Liver (tissue), 9 donors: Measurements from ENCODE around the gene GCNA. TPM values are rescaled to one million over a fixed set of nuclear protein-coding genes. Genes with fewer than 3 reads are reported as not detected.
A peak's percentile ranks its signal among the peaks of the same experiment; 100 is the strongest.

ENCODE experiments used
- DNase-seq: peaks from one replicate; pipeline ENCODE4 v3.0.0-alpha.2; 2017; ENCODE audit warnings: low spot score
- H3K27ac ChIP-seq, 2 donors: one replicate each; pipeline ENCODE4 v1.7.0; 2013; ENCODE audit warnings: inconsistent platforms in 2 of 2, low read length in 2 of 2, control low read depth in 1 of 2, low read depth in 1 of 2, mild to moderate bottlenecking in 1 of 2
- H3K27me3 ChIP-seq, 4 donors: one replicate each; pipeline versions ENCODE4 v1.6.1 to v1.7.0; 2013; ENCODE audit warnings: low read length in 3 of 4, inconsistent platforms in 1 of 4, mild to moderate bottlenecking in 1 of 4, moderate library complexity in 1 of 4; ENCODE audit not compliant: control insufficient read depth in 4 of 4, insufficient read depth in 4 of 4
- H3K36me3 ChIP-seq, 4 donors: one replicate each; pipeline versions ENCODE4 v1.6.1 to v1.7.0; 2013; ENCODE audit warnings: low read length in 3 of 4, mild to moderate bottlenecking in 3 of 4, low read depth in 1 of 4, moderate library complexity in 1 of 4; ENCODE audit not compliant: control insufficient read depth in 4 of 4, insufficient read depth in 3 of 4
- H3K4me1 ChIP-seq, 4 donors: one replicate each; pipeline versions ENCODE4 v1.6.1 to v1.7.0; 2013; ENCODE audit warnings: low read length in 3 of 4, mild to moderate bottlenecking in 3 of 4, moderate library complexity in 1 of 4; ENCODE audit not compliant: control insufficient read depth in 4 of 4, insufficient read depth in 4 of 4
- H3K4me3 ChIP-seq, 3 donors: one replicate each; pipeline versions ENCODE4 v1.6.1 to v1.7.0; 2013; ENCODE audit warnings: low read length in 3 of 3, control low read depth in 1 of 3, low read depth in 1 of 3, mild to moderate bottlenecking in 1 of 3
- H3K9ac ChIP-seq, 2 donors: one replicate each; pipeline ENCODE4 v1.7.0; 2013; ENCODE audit warnings: low read length in 2 of 2, mild to moderate bottlenecking in 2 of 2, moderate library complexity in 2 of 2, control low read depth in 1 of 2, low read depth in 1 of 2
- H3K9me3 ChIP-seq, 4 donors: one replicate each; pipeline versions ENCODE4 v1.6.1 to v1.7.0; 2013; ENCODE audit warnings: low read length in 3 of 4; ENCODE audit not compliant: control insufficient read depth in 4 of 4
- EGR1 ChIP-seq, 2 donors: IDR thresholded peaks; 2 replicates each; pipeline ENCODE4 v1.6.1; 2016 to 2018; ENCODE audit warnings: antibody characterized with exemption in 2 of 2, low read depth in 2 of 2
- FOXA1 ChIP-seq: IDR thresholded peaks from 2 replicates; pipeline ENCODE4 v1.6.1; 2016; ENCODE audit warnings: antibody characterized with exemption
- FOXA2 ChIP-seq: IDR thresholded peaks from 2 replicates; pipeline ENCODE4 v1.6.1; 2016; ENCODE audit warnings: antibody characterized with exemption
- GABPA ChIP-seq, 2 donors: IDR thresholded peaks in 1 of 2; conservative IDR thresholded peaks in 1 of 2; 2 replicates each; pipeline ENCODE4 v1.6.1; 2016; ENCODE audit warnings: antibody characterized with exemption in 2 of 2, mild to moderate bottlenecking in 1 of 2, moderate library complexity in 1 of 2
- HNF4A ChIP-seq, 2 donors: conservative IDR thresholded peaks; 2 replicates each; pipeline ENCODE4 v1.6.1; 2016; ENCODE audit warnings: antibody characterized with exemption in 2 of 2, mild to moderate bottlenecking in 2 of 2
- HNF4G ChIP-seq: IDR thresholded peaks from 2 replicates; pipeline ENCODE4 v1.6.1; 2016; ENCODE audit warnings: antibody characterized with exemption
- JUND ChIP-seq, 2 donors: IDR thresholded peaks; 2 replicates each; pipeline ENCODE4 v1.6.1; 2016; ENCODE audit warnings: antibody characterized with exemption in 2 of 2
- NR2F2 ChIP-seq: IDR thresholded peaks from 2 replicates; pipeline ENCODE4 v1.6.1; 2016; ENCODE audit warnings: antibody characterized with exemption
- RAD21 ChIP-seq, 2 donors: IDR thresholded peaks; 2 replicates each; pipeline ENCODE4 v1.6.1; 2016; ENCODE audit warnings: antibody characterized with exemption in 2 of 2, mild to moderate bottlenecking in 2 of 2
- RXRA ChIP-seq, 2 donors: IDR thresholded peaks; 2 replicates each; pipeline ENCODE4 v1.6.1; 2017 to 2018; ENCODE audit warnings: antibody characterized with exemption in 2 of 2, mild to moderate bottlenecking in 1 of 2
- SP1 ChIP-seq: IDR thresholded peaks from 2 replicates; pipeline ENCODE4 v1.6.1; 2018; ENCODE audit warnings: antibody characterized with exemption, mild to moderate bottlenecking
- YY1 ChIP-seq: IDR thresholded peaks from 2 replicates; pipeline ENCODE4 v1.6.1; 2016; ENCODE audit warnings: antibody characterized with exemption, mild to moderate bottlenecking
- WGBS: extraction: QIAGEN DNeasy Blood & Tissue Kit; methylation state at CpG from one replicate; pipeline ENCODE4 v1.1.7; 2013; 5-methylcytosine and 5-hydroxymethylcytosine counted together
- polyA plus RNA-seq, 2 donors: library from polyadenylated mRNA; stranded (reverse) in 1 of 2; unstranded in 1 of 2; fragments of 200-250 nt in 1 of 2; fragments of >200 nt in 1 of 2; fragmentation: Nextera tagmentation in 1 of 2; extraction: Ambion mirVana in 1 of 2; gene quantifications; one replicate each; pipeline versions ENCODE4 v1.2.1 to v1.2.3, GENCODE V29; 2013 to 2015
- total RNA-seq, 2 donors: library from RNA; depleted of rRNA; stranded (reverse); fragments of >200 nt; gene quantifications; one replicate each; pipeline ENCODE4 v1.2.3, GENCODE V29; 2014
- TF ChIP-seq, protein P1 (sequence below): IDR thresholded peaks from 2 replicates; pipeline ENCODE4 v1.6.1; 2016; ENCODE audit warnings: antibody characterized with exemption
- TF ChIP-seq, protein P2 (sequence below): IDR thresholded peaks from 2 replicates; pipeline ENCODE4 v1.6.1; 2016; ENCODE audit warnings: antibody characterized with exemption, mild to moderate bottlenecking
- donor health status: healthy.
- donor health status: healthy.
- donor health status: healthy.
- donor health status: healthy.
- donor health status: healthy.

GCNA gene
- total and polyA plus RNA-seq, 4 donors: 0.18 to 3.7 (median 0.73) TPM

DNA sequence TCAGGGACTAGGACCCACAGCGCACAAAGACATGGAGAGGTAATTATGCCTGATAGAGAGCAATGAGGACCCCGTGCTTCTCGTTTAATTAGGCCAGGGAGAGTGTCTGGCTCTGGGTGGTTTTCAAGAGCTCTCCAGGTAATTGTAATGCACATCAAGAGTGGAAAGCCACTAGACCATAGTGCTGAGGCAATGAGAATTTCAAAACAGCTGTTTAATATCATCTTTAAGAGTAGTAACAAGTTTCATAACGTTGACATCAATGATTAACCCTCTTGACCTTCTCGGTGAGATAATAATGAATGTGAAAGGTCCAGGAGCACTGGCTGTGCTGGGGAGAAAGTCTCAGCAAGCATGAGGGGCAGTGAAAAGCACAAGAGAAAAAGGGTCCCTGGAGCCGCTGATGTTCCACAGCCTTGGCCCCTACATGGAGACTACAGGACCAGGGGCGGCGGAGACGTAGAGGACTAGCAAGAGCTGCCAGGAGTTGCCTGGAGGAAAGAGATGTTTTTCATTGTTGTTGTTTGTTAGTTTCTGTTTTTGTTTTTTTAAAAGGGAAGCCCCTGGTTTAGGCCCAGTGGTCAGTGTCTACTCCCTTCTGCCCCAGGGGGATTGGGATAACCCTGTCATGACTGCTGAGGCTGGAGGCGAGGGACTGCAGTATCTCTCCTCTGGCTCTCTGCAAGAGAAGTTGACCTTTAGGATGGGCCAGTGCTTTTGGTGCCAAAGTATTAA lies 54.9 kb downstream of the GCNA start:
- Histone ChIP-seq H3K27ac (no peak overlapping the region), H3K27me3 (no peaks in the 10 kb centered on the region), H3K36me3 (no peaks in the 10 kb centered on the region), H3K4me1 (peaks cover 0 to 7% (median 4%) of the 10 kb centered on the region in 4 donors), H3K9ac (no peak overlapping the region), H3K4me3 (no peak overlapping the region), H3K9me3 (no peaks in the 10 kb centered on the region)
- WGBS: 77% methylated on average over 10 of the region's 10 CpGs
- TF ChIP-seq JUND (IDR thresholded peaks at IDR 0.05): no peak
- TF ChIP-seq FOXA2: no peak
- peak in 1 of 2 donors; percentile 14 for TF ChIP-seq HNF4A (conservative IDR thresholded peaks at IDR 0.05)
- TF ChIP-seq HNF4G: no peak
- DNase-seq: no peak

DNA sequence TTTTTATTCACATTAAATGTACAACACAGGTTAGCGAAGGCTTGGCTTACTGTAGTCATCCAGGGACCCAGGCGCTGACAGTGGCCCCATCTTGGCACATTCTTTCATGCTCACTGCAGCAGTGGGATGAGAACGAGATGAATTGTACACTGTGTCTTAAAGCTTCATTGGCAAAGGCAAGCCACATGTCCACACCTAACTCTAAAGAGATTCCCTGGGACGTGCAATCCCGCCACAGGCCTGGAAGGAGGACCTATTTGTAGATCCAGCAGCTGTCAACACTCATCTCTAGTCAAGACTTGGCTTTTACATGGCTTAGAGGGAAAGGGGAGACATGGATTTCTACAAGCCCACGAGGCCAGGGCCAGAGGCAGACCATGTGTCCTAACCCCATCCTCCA lies 56.1 kb downstream of the GCNA start:
- no peaks in the 10 kb centered on the region for H3K27me3 ChIP-seq
- H3K9ac ChIP-seq: no peak overlapping the region
- 94% methylated on average over 6 of the region's 6 CpGs for WGBS
- DNase-seq: no peak
- H3K9me3 ChIP-seq: no peaks in the 10 kb centered on the region
- no peak overlapping the region for H3K27ac ChIP-seq
- no peak overlapping the region for H3K4me3 ChIP-seq
- peaks cover 0 to 7% (median 4%) of the 10 kb centered on the region in 4 donors for H3K4me1 ChIP-seq
- H3K36me3 ChIP-seq: no peaks in the 10 kb centered on the region
- TF ChIP-seq HNF4G (no peak), SP1 (no peak), JUND (IDR thresholded peaks at IDR 0.05) (no peak), YY1 (no peak), RAD21 (IDR thresholded peaks at IDR 0.05) (no peak), EGR1 (IDR thresholded peaks at IDR 0.05; ENCODE audit: low read depth in 2 of 2) (no peak), GABPA (IDR thresholded peaks at IDR 0.05 in 1 of 2, conservative IDR thresholded peaks at IDR 0.05 in 1 of 2) (no peak), NR2F2 (no peak), RXRA (IDR thresholded peaks at IDR 0.05) (no peak), FOXA1 (no peak)
- TF ChIP-seq, protein P1, sequence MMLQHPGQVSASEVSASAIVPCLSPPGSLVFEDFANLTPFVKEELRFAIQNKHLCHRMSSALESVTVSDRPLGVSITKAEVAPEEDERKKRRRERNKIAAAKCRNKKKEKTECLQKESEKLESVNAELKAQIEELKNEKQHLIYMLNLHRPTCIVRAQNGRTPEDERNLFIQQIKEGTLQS: no peak
- TF ChIP-seq, protein P2, sequence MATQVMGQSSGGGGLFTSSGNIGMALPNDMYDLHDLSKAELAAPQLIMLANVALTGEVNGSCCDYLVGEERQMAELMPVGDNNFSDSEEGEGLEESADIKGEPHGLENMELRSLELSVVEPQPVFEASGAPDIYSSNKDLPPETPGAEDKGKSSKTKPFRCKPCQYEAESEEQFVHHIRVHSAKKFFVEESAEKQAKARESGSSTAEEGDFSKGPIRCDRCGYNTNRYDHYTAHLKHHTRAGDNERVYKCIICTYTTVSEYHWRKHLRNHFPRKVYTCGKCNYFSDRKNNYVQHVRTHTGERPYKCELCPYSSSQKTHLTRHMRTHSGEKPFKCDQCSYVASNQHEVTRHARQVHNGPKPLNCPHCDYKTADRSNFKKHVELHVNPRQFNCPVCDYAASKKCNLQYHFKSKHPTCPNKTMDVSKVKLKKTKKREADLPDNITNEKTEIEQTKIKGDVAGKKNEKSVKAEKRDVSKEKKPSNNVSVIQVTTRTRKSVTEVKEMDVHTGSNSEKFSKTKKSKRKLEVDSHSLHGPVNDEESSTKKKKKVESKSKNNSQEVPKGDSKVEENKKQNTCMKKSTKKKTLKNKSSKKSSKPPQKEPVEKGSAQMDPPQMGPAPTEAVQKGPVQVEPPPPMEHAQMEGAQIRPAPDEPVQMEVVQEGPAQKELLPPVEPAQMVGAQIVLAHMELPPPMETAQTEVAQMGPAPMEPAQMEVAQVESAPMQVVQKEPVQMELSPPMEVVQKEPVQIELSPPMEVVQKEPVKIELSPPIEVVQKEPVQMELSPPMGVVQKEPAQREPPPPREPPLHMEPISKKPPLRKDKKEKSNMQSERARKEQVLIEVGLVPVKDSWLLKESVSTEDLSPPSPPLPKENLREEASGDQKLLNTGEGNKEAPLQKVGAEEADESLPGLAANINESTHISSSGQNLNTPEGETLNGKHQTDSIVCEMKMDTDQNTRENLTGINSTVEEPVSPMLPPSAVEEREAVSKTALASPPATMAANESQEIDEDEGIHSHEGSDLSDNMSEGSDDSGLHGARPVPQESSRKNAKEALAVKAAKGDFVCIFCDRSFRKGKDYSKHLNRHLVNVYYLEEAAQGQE: no peak
